A549 (cell line): ENCODE measurements around the gene GRAP2. TPM values are rescaled to one million over a fixed set of nuclear protein-coding genes. Genes with fewer than 3 reads are reported as not detected.

ENCODE experiments used
- ATAC-seq, 2 experiments: fragments of 200-7000 bp in 1 of 2; fragments of >200 bp in 1 of 2; cut with Nextera tagmentation in 1 of 2; cut with Tn5 transposase in 1 of 2; 3 replicates each; pipeline versions ENCODE4 v1.8.0 to v1.9.1; 2018 to 2020; ENCODE audit warnings: mild to moderate bottlenecking in 1 of 2, moderate library complexity in 1 of 2
- CTCF ChIA-PET: fragments of 300-600 bp; sonication (Branson Sonifier 250); formaldehyde crosslinking; extraction: SDS; loops from one replicate; lab custom pipeline; 2021; ENCODE audit warnings: antibody characterized with exemption, inconsistent platforms; lab: Yijun Ruan, JAX
- POLR2A ChIA-PET: fragments of 350-600 bp; formaldehyde crosslinking; extraction: SDS; loops from one replicate; lab custom pipeline; 2021; ENCODE audit warnings: antibody characterized with exemption, inconsistent platforms; lab: Yijun Ruan, JAX
- DNase-seq, 2 experiments: peaks; one replicate each; pipeline versions ENCODE4 v3.0.0 to v3.0.0-alpha.2; 2011 to 2016; ENCODE audit warnings: low read depth in 1 of 2, low spot score in 1 of 2
- FAIRE-seq: peaks from 2 replicates; lab custom pipeline; 2011; peaks lifted over from hg19 to GRCh38; lab: Jason Lieb, UNC
- H3K27ac ChIP-seq, 2 experiments: fragments of >200 bp; sonication (Bioruptor Twin); formaldehyde crosslinking; 3 replicates each; pipeline ENCODE4 v1.5.1; 2016 to 2017
- H3K4me1 ChIP-seq: fragments of >200 bp; sonication (Bioruptor Twin); formaldehyde crosslinking; 3 replicates; pipeline ENCODE4 v1.6.1; 2016
- H3K4me2 ChIP-seq: fragments of >200 bp; sonication (Bioruptor Twin); formaldehyde crosslinking; 3 replicates; pipeline ENCODE4 v1.6.1; 2016
- H3K4me3 ChIP-seq: fragments of >200 bp; sonication (Bioruptor Twin); formaldehyde crosslinking; 3 replicates; pipeline ENCODE4 v1.5.1; 2016
- H3K9me3 ChIP-seq: fragments of >200 bp; sonication (Bioruptor Twin); formaldehyde crosslinking; 3 replicates; pipeline ENCODE4 v1.6.1; 2016
- ATOH8 ChIP-seq: fragments of 250-450 bp; sonication (Bioruptor Pico); IDR thresholded peaks from 2 replicates; pipeline ENCODE4 v1.5.0; 2020; ENCODE audit warnings: low read depth, mild to moderate bottlenecking, moderate library complexity
- CTCF ChIP-seq: fragments of >200 bp; sonication (Bioruptor Twin); formaldehyde crosslinking; IDR thresholded peaks from 3 replicates; pipeline ENCODE4 v1.5.1; 2016
- EHF ChIP-seq: fragments of 250-450 bp; sonication (Bioruptor Pico); IDR thresholded peaks from 2 replicates; pipeline ENCODE4 v1.5.0; 2020; ENCODE audit warnings: mild to moderate bottlenecking
- FOSB ChIP-seq: fragments of 250-450 bp; sonication (Bioruptor Pico); IDR thresholded peaks from 2 replicates; pipeline ENCODE4 v1.5.0; 2020; ENCODE audit warnings: mild to moderate bottlenecking, moderate library complexity
- FOXS1 ChIP-seq: fragments of 250-450 bp; sonication (Bioruptor Pico); IDR thresholded peaks from 2 replicates; pipeline ENCODE4 v1.5.0; 2020; ENCODE audit warnings: mild to moderate bottlenecking, moderate library complexity
- HES2 ChIP-seq: fragments of >200 bp; sonication (Bioruptor Twin); formaldehyde crosslinking; IDR thresholded peaks from 2 replicates; pipeline ENCODE4 v1.6.1; 2016
- HMGXB4 ChIP-seq: fragments of 250-450 bp; sonication (Bioruptor Pico); IDR thresholded peaks from 2 replicates; pipeline ENCODE4 v1.5.0; 2021; ENCODE audit warnings: mild to moderate bottlenecking, moderate library complexity, borderline replicate concordance
- HOXB5 ChIP-seq: fragments of 250-450 bp; sonication (Bioruptor Pico); IDR thresholded peaks from 2 replicates; pipeline ENCODE4 v1.5.0; 2020; ENCODE audit warnings: mild to moderate bottlenecking, moderate library complexity
- KDM5A ChIP-seq: fragments of 200-600 bp; sonication (generic); IDR thresholded peaks from 2 replicates; pipeline ENCODE4 v1.6.1; 2016; ENCODE audit warnings: antibody characterized with exemption, mild to moderate bottlenecking
- MAFK ChIP-seq: fragments of 450-650 bp; IDR thresholded peaks from 2 replicates; pipeline ENCODE4 v1.6.1; 2014; ENCODE audit not compliant: partially characterized antibody
- NPAS2 ChIP-seq: fragments of 250-450 bp; sonication (Bioruptor Pico); IDR thresholded peaks from 2 replicates; pipeline ENCODE4 v1.8.0; 2022; ENCODE audit warnings: mild to moderate bottlenecking, moderate library complexity, borderline replicate concordance
- NR3C1 ChIP-seq: fragments of >200 bp; sonication (Bioruptor Twin); formaldehyde crosslinking; IDR thresholded peaks from 3 replicates; pipeline ENCODE4 v1.6.1; 2017
- POLR2A ChIP-seq: IDR thresholded peaks from 2 replicates; pipeline ENCODE4 v1.6.1; 2012; ENCODE audit warnings: mild to moderate bottlenecking, low read length
- POLR2AphosphoS2 ChIP-seq: conservative IDR thresholded peaks from 2 replicates; pipeline ENCODE4 v1.6.1; 2012; ENCODE audit warnings: low read length, improper control_type of control experiment, inconsistent platforms
- RARB ChIP-seq: fragments of 250-450 bp; sonication (Bioruptor Pico); IDR thresholded peaks from 2 replicates; pipeline ENCODE4 v1.8.0; 2021; ENCODE audit warnings: mild to moderate bottlenecking, moderate library complexity
- REST ChIP-seq: fragments of 200-600 bp; sonication (generic); IDR thresholded peaks from 2 replicates; pipeline ENCODE4 v1.6.1; 2016; ENCODE audit warnings: antibody characterized with exemption, mild to moderate bottlenecking, moderate library complexity
- RNF2 ChIP-seq: fragments of 200-600 bp; sonication (generic); IDR thresholded peaks from 2 replicates; pipeline ENCODE4 v1.6.1; 2016; ENCODE audit warnings: low read depth, mild to moderate bottlenecking, antibody characterized with exemption, moderate library complexity, borderline replicate concordance
- ZFP36 ChIP-seq: fragments of 450-650 bp; IDR thresholded peaks from 2 replicates; pipeline ENCODE4 v1.6.1; 2014; ENCODE audit warnings: borderline replicate concordance; ENCODE audit not compliant: partially characterized antibody
- WGBS: methylation state at CpG from one replicate; pipeline ENCODE4 v1.1.6; 2017; ENCODE audit errors: missing lambda C conversion rate; 5-methylcytosine and 5-hydroxymethylcytosine counted together
- polyA plus RNA-seq, 4 experiments: library from polyadenylated mRNA; depleted of rRNA in 3 of 4; stranded (reverse); fragments of >200 nt; fragmentation: RNase III in 1 of 4; extraction: RNeasy Plus Mini Kit Qiagen cat#74134 plus additional on column Dnase treatment in 1 of 4; gene quantifications; 2 replicates in 3 of 4; 3 replicates in 1 of 4; pipeline ENCODE4 v1.2.3, GENCODE V29; 2011 to 2017
- TF ChIP-seq, protein P1 (sequence below): fragments of 150-350 bp; IDR thresholded peaks from 2 replicates; pipeline ENCODE4 v1.6.1; 2014; ENCODE audit warnings: low read depth, mild to moderate bottlenecking, low read length
- TF ChIP-seq, protein P2 (sequence below): IDR thresholded peaks from 2 replicates; pipeline ENCODE4 v1.6.1; 2012

The GRAP2 gene
- polyA plus RNA-seq, 2 of the 4 experiments (the other 2 are of a cell fraction), result not detected

DNA sequence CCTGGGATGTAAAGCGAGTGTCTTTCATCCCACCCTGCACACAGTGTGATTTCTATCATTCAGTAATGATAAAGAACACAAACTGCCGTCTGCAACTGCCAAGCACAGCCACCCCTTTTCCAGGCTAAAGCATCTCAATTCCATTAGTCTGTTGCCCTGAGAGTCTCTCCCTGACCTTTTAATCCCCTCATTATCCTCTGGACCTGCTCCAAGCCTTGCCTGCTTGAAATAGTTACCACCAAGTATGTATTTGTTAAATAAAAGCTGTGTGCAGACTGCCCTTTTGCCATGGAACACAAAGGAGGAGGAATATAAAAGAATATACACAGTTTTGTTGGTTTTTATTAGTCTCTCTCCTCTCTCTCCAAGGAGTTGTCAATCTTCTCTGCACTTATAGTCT is 13.0 kb downstream of the GRAP2 start:
- WGBS, result 11% methylated on average over 2 of the region's 2 CpGs
- Histone ChIP-seq H3K4me2 (no peak overlapping the region), H3K4me1 (no peaks in the 10 kb centered on the region), H3K4me3 (no peak overlapping the region), H3K27ac (no peak overlapping the region), H3K9me3 (no peaks in the 10 kb centered on the region)
- POLR2A ChIA-PET, result no interaction called here
- FAIRE-seq (no peak), ATAC-seq (no peak), DNase-seq (no peak)
- TF ChIP-seq POLR2A (no peak), ATOH8 (CRISPR knock-in tag) (no peak), REST (no peak), NPAS2 (CRISPR knock-in tag) (no peak), HOXB5 (CRISPR knock-in tag) (no peak), FOXS1 (CRISPR knock-in tag) (no peak), MAFK (no peak), KDM5A (no peak), POLR2AphosphoS2 (no peak), EHF (CRISPR knock-in tag) (no peak), RARB (CRISPR knock-in tag) (no peak), RNF2 (no peak), CTCF (no peak), HES2 (no peak), NR3C1 (no peak)
- TF ChIP-seq, protein P1, sequence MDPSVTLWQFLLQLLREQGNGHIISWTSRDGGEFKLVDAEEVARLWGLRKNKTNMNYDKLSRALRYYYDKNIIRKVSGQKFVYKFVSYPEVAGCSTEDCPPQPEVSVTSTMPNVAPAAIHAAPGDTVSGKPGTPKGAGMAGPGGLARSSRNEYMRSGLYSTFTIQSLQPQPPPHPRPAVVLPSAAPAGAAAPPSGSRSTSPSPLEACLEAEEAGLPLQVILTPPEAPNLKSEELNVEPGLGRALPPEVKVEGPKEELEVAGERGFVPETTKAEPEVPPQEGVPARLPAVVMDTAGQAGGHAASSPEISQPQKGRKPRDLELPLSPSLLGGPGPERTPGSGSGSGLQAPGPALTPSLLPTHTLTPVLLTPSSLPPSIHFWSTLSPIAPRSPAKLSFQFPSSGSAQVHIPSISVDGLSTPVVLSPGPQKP, result no peak
- CTCF ChIA-PET, result no interaction called here

GRCh38 chr22:39914584-39914983 is 13.7 kb downstream of the GRAP2 start:
- H3K27ac ChIP-seq, result no peak overlapping the region
- DNase-seq (no peak), ATAC-seq (no peak), FAIRE-seq (no peak)
- 64% methylated on average over 9 of the region's 9 CpGs for WGBS
- ChIA-PET POLR2A (no interaction called here), CTCF (interaction anchor here (0.5 kb wide), 1 partner anchor 524 kb away, joined by 3 read pairs; no protein-coding TSS in a partner anchor)
- H3K9me3 ChIP-seq, result no peaks in the 10 kb centered on the region
- no peaks in the 10 kb centered on the region for H3K4me1 ChIP-seq
- H3K4me3 ChIP-seq, result no peak overlapping the region
- H3K4me2 ChIP-seq, result no peak overlapping the region
- TF ChIP-seq ZFP36 (no peak), FOSB (CRISPR knock-in tag) (no peak), CTCF (no peak), HMGXB4 (CRISPR knock-in tag) (no peak), REST (no peak)
- TF ChIP-seq, protein P2, sequence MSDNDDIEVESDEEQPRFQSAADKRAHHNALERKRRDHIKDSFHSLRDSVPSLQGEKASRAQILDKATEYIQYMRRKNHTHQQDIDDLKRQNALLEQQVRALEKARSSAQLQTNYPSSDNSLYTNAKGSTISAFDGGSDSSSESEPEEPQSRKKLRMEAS, result no peak
